NCI-H2196 (cell line): ENCODE measurements around the gene SH3PXD2B.
"Not testable (repeated sequence)": the region's sequence is repeated elsewhere in the genome, so short reads cannot be mapped to it uniquely, and the experiment has no call there.

Experiments
- DNase-seq: peaks from one replicate; lab custom pipeline; 2025; ENCODE audit not compliant: unreplicated experiment; lab: John Stamatoyannopoulos, UW

The SH3PXD2B gene

DNA sequence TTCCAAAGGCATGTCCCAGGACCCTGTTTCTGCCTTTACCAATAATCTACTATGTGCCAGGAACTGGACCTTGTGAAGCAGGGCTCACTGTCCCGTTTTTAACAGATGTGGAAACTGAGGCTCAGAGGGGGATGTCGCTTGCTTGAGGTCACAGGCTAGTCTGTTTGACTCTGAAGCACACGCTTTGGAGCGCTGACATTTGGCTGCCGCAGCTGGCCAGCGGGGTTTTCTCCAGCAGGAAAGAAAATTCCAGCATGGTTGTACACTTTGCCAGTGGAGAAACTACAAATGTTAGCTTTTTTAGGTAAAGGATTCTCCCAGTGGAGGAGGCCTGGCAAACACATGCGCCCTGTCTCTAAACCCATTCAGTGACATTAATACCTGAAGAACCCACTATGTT, 50.5 kb downstream of the SH3PXD2B start:
- DNase-seq = no peak

DNA sequence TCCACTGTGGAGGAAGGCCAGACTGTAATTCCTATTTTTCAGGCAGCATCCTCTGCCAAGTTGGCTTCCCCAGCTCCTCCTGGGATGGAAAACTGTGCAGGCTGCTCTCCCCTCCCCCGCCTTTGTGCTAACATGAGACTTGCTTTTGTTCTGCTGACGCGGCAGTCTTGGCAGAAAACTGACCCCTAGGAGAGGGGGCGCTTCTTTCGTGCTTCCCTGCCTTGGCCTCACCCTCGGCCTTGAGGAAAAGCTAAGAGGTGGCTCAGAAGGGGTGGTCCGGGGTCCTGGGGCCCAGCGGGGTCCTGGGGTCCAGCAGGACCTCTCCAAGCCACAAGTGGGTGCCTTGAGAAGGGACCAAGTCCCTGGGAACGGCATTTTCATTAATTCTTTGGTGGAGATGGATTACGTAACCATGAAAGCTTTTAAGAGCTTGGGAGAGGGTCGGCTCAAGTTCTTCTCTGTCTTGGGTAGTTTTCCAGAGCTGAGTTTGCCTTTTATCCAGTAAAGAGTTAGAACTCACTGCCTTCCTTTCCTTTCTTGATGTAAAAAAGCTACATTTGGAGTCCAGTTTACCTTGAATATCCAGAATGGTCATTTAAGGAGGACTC, 51.0 kb downstream of the SH3PXD2B start:
- no peak for DNase-seq

DNA sequence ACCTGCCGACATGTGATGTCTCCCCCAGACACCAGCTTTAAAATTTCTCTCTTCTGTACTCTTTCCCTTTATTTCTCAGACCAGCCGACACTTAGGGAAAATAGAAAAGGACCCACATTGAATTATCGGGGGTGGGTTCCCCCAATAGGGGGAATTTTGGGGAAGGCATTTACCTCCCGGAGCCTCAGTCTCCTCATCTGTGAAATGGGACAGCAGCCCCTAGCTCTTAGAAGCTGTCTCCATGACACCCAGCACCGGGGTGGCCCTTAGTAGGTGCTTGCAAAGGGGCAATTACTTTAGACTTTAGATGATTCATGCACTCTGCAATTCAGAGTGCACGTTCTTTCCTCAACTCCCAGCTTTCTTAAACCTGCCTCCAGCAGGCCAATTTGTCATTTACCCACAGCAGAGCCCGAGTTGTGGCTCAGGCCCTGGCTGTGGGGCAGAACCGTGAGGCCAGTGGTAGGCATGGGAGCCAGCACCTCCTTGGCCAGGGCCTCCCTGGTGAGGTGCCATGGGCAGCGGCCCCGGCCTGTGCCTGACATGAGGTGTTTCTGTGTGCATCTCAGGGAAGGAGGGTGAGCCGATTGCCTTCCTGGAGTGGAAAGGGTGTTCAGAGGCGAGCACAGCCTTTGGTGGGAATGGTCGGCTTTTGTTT, 51.7 kb downstream of the SH3PXD2B start:
- DNase-seq = no peak

- DNase-seq = not testable (repeated sequence)
Observed at GRCh38 chr5:172402031-172402430, 52.3 kb downstream of the SH3PXD2B start.

- no peak for DNase-seq
Observed at GRCh38 chr5:172399826-172400225, 54.5 kb downstream of the SH3PXD2B start.

DNA sequence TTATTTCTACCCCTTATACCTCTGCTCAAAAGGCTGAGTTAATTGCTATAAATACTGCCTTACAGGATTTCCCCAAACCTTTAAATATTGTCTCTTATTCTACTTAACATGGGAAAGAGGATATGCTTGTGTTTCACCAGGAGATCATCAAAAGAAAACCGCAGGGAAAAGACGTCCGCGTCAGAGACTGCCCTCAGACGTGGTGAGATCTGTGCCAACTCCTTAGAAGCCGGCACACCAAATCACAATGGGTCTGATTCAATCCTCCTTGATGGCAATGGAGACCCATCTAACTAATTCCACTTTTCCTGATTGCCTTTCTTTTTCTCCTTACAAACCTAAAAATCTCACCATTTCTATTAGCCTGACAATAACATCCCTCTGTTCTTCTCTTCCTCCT, 55.0 kb downstream of the SH3PXD2B start:
- no peak for DNase-seq

DNA sequence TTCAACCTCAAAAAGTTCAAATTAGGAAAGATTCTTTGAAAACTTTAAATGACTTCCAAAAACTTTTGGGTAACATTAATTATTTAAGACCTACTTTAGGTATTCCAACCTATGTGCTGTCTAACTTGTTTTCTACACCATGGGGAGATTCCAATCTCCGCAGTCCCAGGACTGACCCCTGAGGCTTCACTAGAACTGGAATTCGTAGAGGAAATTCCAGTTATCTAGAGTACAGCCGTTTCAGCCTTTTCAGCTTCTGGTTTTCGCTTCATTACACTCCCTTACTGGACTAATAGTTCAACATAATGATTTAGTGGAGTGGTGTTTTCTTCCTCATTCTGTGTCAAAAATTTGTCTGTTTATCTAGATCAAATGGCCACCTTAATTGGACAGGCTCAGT, 55.7 kb downstream of the SH3PXD2B start:
- not testable (repeated sequence) for DNase-seq

GRCh38 chr5:172396994-172397393, 57.3 kb downstream of the SH3PXD2B start:
- DNase-seq = not testable (repeated sequence)

- DNase-seq = no peak
Observed at GRCh38 chr5:172396220-172396619, 58.1 kb downstream of the SH3PXD2B start.

- DNase-seq = no peak
Observed at GRCh38 chr5:172395483-172395882, 58.8 kb downstream of the SH3PXD2B start.

GRCh38 chr5:172389578-172390112, 64.7 kb downstream of the SH3PXD2B start:
- no peak for DNase-seq

DNA sequence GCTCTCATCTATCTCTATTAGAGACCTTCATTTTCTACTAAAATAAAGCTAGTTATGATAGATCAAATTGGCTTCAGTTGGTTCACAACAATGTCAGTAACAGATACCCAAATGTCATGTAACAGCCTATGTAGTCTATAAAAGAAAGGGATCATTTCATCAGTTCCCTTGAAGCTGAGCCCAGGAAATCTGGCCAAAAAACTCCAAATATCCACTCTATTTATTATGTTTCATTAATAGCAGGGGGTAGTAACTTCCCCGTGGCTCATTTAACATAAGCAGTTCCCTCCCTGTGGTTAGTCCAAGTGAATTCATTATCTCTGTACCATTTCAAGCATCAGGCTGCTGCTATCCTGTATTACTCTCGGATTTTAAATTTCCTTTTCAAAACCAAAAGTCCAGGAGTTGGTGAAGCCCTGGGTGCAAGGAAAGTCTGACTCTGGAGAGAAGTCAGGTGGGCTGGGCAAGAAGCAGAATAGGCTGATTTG, 66.0 kb downstream of the SH3PXD2B start:
- no peak for DNase-seq

GRCh38 chr5:172385707-172386106, 68.6 kb downstream of the SH3PXD2B start:
- DNase-seq = no peak

- DNase-seq = no peak
Observed at GRCh38 chr5:172385010-172385563, 69.2 kb downstream of the SH3PXD2B start.

GRCh38 chr5:172383191-172383802, 71.0 kb downstream of the SH3PXD2B start:
- peak; percentile 83 for DNase-seq

GRCh38 chr5:172380987-172381643, 73.2 kb downstream of the SH3PXD2B start:
- peak; percentile 81 for DNase-seq

DNA sequence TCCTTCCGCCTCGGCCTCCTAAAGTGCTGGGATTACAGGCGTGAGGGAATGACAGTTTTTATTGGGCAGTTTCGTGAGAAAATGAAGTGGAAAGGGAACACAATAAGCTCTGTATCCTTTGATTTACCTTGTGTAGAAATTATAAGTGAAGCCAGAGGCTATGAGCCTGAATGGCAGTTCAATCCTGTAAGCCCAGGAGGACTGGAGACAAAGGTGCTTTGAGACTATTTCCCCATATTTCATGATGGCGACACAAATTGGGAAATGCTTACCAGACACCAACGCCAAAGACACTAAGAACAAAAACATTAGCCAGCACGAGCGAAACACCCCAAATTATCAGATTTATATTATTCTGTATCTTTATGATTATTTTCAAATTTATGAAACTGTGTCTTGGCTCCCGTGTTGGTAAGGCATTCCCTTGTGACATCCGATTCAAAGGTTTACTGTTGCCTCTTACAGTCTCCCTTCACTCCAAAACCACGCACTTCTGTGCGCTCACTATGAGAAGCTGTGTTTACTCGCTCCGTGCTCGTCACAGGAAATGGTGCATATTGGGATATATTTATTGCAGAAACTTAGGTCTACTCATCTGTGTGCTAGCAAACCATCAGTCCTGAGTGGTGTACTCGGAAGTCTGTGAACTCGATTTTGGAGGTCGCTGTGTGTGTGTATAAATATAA, 73.9 kb downstream of the SH3PXD2B start:
- DNase-seq = peak; percentile 33

GRCh38 chr5:172379481-172379880, 74.8 kb downstream of the SH3PXD2B start:
- no peak for DNase-seq

DNA sequence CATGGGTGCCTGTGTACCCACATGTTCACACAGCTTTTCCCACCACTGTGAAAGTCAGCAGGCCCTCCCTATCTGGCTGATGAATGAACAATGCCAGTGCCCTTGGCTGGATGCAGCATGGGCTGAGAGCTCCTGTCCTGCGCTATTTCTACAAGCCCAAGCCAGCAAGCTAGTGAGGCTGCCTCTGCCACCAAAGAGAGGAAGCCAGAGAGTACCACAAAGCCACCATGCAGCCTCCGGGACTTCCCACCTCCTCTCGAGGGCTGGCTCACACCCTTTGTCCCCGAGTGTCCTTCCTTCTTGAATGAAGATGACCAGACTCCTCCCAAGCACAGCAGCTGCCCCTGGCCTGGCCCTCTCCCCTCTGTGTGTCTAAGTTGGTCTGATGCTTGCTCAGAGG, 76.5 kb downstream of the SH3PXD2B start:
- DNase-seq = no peak

DNA sequence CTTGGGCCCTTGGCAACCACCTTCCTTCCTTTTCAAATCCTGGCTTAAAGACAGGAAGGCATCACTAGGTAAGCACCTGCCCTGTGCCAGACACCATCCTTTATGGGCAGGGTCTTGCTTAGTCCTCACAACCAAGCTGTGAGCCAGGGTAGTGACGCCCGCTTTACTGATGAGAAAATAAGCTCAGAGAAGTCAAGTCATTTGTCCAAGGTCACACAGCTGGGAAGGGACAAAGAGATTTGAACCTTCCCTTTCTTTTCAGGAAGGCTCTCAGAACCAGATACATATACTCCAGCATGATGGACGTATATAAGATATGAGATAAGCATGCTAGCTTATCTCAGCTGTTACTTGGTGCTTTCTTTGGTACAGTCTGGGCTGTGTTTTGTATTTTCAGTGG, 76.9 kb downstream of the SH3PXD2B start:
- DNase-seq = no peak

DNA sequence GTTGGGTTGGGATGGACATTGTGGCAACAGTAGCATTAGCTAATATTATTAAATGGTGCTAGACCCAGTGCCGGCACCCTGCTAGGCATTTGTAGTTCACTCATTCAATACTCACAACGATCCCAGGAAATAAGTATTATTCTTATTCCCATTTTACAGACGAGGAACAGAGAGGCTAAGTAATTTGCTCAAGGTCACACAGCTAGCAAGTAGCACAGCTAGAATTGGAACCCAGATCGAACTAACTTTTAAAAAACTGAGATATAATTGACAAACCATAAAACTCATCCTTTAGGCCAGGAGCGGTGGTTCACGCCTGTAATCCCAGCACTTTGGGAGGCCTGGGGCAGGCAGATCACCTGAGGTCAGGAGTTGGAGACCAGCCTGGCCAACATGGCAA, 79.5 kb downstream of the SH3PXD2B start:
- no peak for DNase-seq
